BE2C (cell line): ENCODE results near the gene CRYM. TPM values are rescaled to one million over a fixed set of nuclear protein-coding genes. Genes with fewer than 3 reads are reported as not detected.
"Not testable (repeated sequence)": the region's sequence is repeated elsewhere in the genome, so short reads cannot be mapped to it uniquely, and the experiment has no call there.

Experiments used
- DNase-seq: peaks from one replicate; pipeline ENCODE4 v3.0.0-alpha.2; 2020
- H3K27me3 ChIP-seq: fragments of 250-450 bp; sonication (Bioruptor Pico); 2 replicates; pipeline ENCODE4 v1.5.1; 2020; ENCODE audit warnings: mild to moderate bottlenecking
- H3K36me3 ChIP-seq: fragments of 250-450 bp; sonication (Bioruptor Pico); 2 replicates; pipeline ENCODE4 v1.5.1; 2020; ENCODE audit warnings: mild to moderate bottlenecking
- H3K4me1 ChIP-seq: fragments of 250-450 bp; sonication (Bioruptor Pico); 2 replicates; pipeline ENCODE4 v1.5.1; 2020
- H3K4me3 ChIP-seq: 2 replicates; pipeline ENCODE4 v1.5.1; 2011; ENCODE audit warnings: low read depth, low read length
- H3K9me3 ChIP-seq: fragments of 250-450 bp; sonication (Bioruptor Pico); 2 replicates; pipeline ENCODE4 v1.5.1; 2020
- polyA plus RNA-seq: library from polyadenylated mRNA; unstranded; fragments of >200 nt; gene quantifications from one replicate; pipeline ENCODE4 v1.2.1, GENCODE V29; 2012; ENCODE audit warnings: low read depth, missing spikeins; ENCODE audit not compliant: insufficient read length, insufficient read depth
- TF ChIP-seq, protein P1 (sequence below): IDR thresholded peaks from 2 replicates; pipeline ENCODE4 v1.5.1; 2012; ENCODE audit warnings: mild to moderate bottlenecking, low read depth, low read length

The CRYM gene
- polyA plus RNA-seq, result not detected

DNA sequence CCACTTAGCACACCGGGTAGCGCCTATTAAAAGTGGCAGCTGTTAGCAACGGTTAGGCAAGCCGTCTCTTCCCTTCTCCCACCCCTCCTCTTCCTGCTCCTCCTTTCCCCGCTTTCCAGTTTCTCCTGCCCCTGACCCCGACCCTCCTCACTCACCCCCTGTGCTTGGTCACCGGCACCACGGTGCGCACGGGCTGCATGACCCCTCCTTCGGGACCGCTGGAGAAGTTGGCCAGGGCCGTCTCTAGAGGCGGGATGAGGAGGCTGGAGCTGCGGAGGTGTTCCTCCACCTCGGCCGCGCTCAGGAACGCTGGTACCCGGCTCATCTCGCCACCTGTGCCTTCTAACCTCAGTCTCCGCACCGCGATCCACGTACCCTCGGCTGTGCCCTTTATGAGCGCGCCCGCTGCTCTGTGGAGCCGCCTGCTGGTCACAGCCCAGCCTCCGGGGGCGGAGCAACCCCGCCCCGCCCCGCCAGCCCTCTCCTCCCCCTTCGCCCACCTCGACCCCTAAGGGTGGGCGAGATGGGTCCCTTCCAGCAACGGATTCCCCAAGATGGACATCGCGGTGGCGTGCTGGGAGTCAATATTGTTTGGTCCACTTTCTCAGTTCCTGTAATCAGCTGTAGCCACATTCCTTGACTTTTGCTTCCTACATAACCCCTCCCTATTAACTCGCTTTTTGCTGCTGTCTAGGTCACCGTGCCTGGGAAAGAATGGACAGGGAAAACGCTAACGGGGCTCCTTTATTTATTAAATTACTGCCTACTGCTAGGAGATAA, at the start of gene CRYM:
CRYM (minus strand) TSS at position 364 of the 780 bp plus-strand sequence; CDS start at position 325, 39 bp downstream.
- H3K9me3 ChIP-seq, result no peaks in the 10 kb centered on the region
- no peak within 1 kb of the TSS for H3K4me3 ChIP-seq
- TF ChIP-seq, protein P1, sequence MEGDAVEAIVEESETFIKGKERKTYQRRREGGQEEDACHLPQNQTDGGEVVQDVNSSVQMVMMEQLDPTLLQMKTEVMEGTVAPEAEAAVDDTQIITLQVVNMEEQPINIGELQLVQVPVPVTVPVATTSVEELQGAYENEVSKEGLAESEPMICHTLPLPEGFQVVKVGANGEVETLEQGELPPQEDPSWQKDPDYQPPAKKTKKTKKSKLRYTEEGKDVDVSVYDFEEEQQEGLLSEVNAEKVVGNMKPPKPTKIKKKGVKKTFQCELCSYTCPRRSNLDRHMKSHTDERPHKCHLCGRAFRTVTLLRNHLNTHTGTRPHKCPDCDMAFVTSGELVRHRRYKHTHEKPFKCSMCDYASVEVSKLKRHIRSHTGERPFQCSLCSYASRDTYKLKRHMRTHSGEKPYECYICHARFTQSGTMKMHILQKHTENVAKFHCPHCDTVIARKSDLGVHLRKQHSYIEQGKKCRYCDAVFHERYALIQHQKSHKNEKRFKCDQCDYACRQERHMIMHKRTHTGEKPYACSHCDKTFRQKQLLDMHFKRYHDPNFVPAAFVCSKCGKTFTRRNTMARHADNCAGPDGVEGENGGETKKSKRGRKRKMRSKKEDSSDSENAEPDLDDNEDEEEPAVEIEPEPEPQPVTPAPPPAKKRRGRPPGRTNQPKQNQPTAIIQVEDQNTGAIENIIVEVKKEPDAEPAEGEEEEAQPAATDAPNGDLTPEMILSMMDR, result peak; percentile 58
- peak; percentile 55 for DNase-seq
- no peaks in the 10 kb centered on the region for H3K36me3 ChIP-seq
- peaks cover 37% of the 10 kb centered on the region for H3K27me3 ChIP-seq
- H3K4me1 ChIP-seq, result no peaks in the 10 kb centered on the region

DNA sequence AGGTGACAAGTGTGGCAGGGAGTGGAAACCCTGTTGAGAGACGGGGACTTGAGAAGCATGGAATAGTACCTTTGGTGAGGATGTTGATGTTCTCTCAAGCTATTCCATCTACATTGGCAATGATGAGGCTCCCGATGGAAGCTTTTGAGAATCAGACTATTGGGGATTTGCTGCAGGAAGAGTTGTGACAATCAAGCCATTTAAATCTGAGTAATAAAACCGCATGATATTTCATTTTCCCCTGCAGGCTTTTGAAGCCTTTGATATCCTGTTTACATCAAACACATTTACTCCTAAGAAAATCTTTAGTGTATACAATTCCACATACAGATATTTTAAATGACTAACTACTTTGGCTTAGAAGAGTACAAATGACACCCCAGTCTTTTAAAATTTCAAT, 49.0 kb upstream of the CRYM start:
- TF ChIP-seq, protein P1, result no peak
- H3K36me3 ChIP-seq, result no peaks in the 10 kb centered on the region
- no peak for DNase-seq
- no peaks in the 10 kb centered on the region for H3K27me3 ChIP-seq
- no peaks in the 10 kb centered on the region for H3K9me3 ChIP-seq
- no peaks in the 10 kb centered on the region for H3K4me1 ChIP-seq
- H3K4me3 ChIP-seq, result no peak overlapping the region

DNA sequence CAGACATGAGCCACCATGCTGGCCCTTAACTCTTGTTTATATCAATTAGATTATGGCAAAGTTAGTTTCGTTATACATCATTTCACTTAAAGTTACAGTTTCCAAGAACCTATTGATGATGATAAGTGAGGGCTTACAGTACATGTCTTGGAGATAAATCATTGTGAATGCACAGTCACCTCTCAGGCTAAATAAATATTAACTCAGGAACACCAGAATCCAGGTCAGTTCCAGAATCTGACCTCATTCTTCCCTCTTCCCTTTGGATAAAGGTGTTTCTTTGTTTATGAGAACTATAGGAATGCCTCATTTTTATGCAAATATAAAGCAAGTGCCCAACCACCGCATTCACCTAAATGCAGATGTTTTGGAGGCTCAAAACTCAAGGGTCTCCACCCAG, 48.4 kb upstream of the CRYM start:
- H3K27me3 ChIP-seq, result no peaks in the 10 kb centered on the region
- no peaks in the 10 kb centered on the region for H3K9me3 ChIP-seq
- no peak overlapping the region for H3K4me3 ChIP-seq
- no peak for DNase-seq
- H3K4me1 ChIP-seq, result no peaks in the 10 kb centered on the region
- H3K36me3 ChIP-seq, result no peaks in the 10 kb centered on the region
- TF ChIP-seq, protein P1, result no peak

DNA sequence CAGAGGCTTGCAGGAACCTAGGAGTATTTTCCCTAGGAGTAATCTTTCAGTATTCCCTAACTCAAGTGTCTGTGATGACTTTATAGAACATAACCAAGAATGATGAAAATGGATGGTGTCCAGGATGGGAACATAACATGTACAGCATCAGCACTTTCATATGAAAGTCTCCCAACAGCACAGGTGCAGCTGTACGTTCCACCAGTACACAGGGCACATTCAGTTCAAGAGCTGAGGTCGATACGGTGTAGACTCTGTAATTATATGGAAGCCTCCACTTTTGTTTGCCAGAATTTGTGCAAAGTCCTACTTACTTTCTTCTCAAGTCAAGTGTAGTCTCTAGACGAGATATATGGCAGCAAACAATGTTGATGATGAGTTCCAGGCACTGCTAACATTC, 46.2 kb upstream of the CRYM start:
- Histone ChIP-seq H3K36me3 (no peaks in the 10 kb centered on the region), H3K4me1 (no peaks in the 10 kb centered on the region), H3K27me3 (peaks cover 5% of the 10 kb centered on the region; the same call in 1 of the 2 replicates), H3K9me3 (no peaks in the 10 kb centered on the region), H3K4me3 (no peak overlapping the region)
- TF ChIP-seq, protein P1, result no peak
- no peak for DNase-seq

DNA sequence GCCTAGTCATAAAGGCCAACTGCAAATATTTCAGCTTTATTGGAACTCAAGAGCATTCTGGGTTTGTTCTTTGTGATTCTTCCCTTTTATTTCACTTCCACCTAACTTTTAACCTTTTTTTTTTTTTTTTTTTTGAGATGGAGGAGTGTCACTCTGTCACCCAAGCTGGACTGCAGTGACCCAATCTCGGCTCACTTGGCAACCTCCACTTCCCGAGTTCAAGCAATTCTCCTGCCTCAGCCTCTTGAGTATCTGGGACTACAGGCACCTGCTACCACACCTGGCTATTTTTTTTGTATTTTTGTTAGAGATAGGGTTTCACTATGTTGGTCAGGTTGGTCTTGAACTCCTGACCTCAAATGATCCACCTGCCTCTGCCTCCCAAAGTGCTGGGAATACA, 44.2 kb upstream of the CRYM start:
- not testable (repeated sequence) for H3K36me3 ChIP-seq, H3K4me1 ChIP-seq, H3K4me3 ChIP-seq, DNase-seq, H3K27me3 ChIP-seq, H3K9me3 ChIP-seq

DNA sequence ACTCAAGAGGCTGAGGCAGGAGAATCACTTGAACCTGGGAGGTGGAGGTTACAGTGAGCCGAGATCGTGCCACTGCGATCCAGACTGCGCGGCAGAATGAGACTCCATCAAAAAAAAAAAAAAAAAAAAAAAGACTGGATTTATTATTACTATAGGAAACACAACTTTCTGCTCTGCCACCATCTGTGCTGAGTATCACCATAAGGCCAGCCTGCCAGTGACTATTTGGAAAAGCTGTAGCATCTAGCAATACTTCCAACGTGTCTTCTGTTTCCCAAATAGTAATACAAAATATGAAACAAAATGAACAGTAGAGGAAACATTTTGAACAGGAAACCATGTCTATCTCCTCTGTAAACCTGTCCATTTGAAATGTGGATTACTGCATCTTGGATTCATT, 43.6 kb upstream of the CRYM start:
- H3K4me1 ChIP-seq, result no peaks in the 10 kb centered on the region
- H3K36me3 ChIP-seq, result no peaks in the 10 kb centered on the region
- no peaks in the 10 kb centered on the region for H3K9me3 ChIP-seq
- TF ChIP-seq, protein P1, result no peak
- peaks cover 5% of the 10 kb centered on the region; the same call in 1 of the 2 replicates for H3K27me3 ChIP-seq
- no peak for DNase-seq
- no peak overlapping the region for H3K4me3 ChIP-seq
